CD8-positive, alpha-beta memory T cell (primary cell): ENCODE measurements around the gene IWS1. TPM values are rescaled to one million over a fixed set of nuclear protein-coding genes. Genes with fewer than 3 reads are reported as not detected.

ENCODE experiments used
- CTCF ChIA-PET: fragments of 350-600 bp; sonication (Branson Sonifier 250); formaldehyde crosslinking; loops from one replicate; lab custom pipeline; 2021; ENCODE audit warnings: antibody characterized with exemption; lab: Charles Lee
- POLR2A ChIA-PET: fragments of 350-600 bp; sonication (Branson Sonifier 250); formaldehyde crosslinking; loops from one replicate; lab custom pipeline; 2021; ENCODE audit warnings: antibody characterized with exemption; lab: Charles Lee
- DNase-seq, 5 donors: peaks; one replicate each; pipeline versions ENCODE4 v3.0.0 to v3.0.0-alpha.2; 2020 to 2022; ENCODE audit warnings: mixed read lengths in 1 of 5
- H3K27ac ChIP-seq: one replicate; pipeline ENCODE4 v1.7.0; 2013; ENCODE audit warnings: low read depth, mild to moderate bottlenecking, low read length, moderate library complexity
- H3K27me3 ChIP-seq: 2 replicates; pipeline ENCODE4 v1.7.0; 2013; ENCODE audit warnings: low read length, mild to moderate bottlenecking; ENCODE audit not compliant: insufficient read depth, poor library complexity, severe bottlenecking
- H3K36me3 ChIP-seq: 2 replicates; pipeline ENCODE4 v1.7.0; 2013; ENCODE audit warnings: mild to moderate bottlenecking, low read length, moderate library complexity; ENCODE audit not compliant: insufficient read depth
- H3K4me1 ChIP-seq: 2 replicates; pipeline ENCODE4 v1.7.0; 2013; ENCODE audit warnings: mild to moderate bottlenecking, low read length, moderate library complexity; ENCODE audit not compliant: insufficient read depth
- H3K4me3 ChIP-seq: 2 replicates; pipeline ENCODE4 v1.7.0; 2013; ENCODE audit warnings: mild to moderate bottlenecking, low read length
- H3K9me3 ChIP-seq: 2 replicates; pipeline ENCODE4 v1.7.0; 2013; ENCODE audit warnings: mild to moderate bottlenecking, low read length
- H3K27ac Mint-ChIP-seq, 8 donors: one replicate each; pipeline ENCODE4 v1.8.0; 2020 to 2021; ENCODE audit warnings: mixed read lengths in 8 of 8, mild to moderate bottlenecking in 6 of 8, inconsistent platforms in 3 of 8, moderate library complexity in 3 of 8
- H3K27me3 Mint-ChIP-seq, 2 donors: one replicate each; pipeline ENCODE4 v1.8.0; 2020 to 2021; ENCODE audit warnings: mixed read lengths in 2 of 2, mild to moderate bottlenecking in 1 of 2, moderate library complexity in 1 of 2
- H3K36me3 Mint-ChIP-seq, 3 donors: one replicate each; pipeline ENCODE4 v1.8.0; 2020 to 2021; ENCODE audit warnings: mixed read lengths in 3 of 3, inconsistent platforms in 1 of 3, mild to moderate bottlenecking in 1 of 3
- H3K4me1 Mint-ChIP-seq, 3 donors: one replicate each; pipeline ENCODE4 v1.8.0; 2020 to 2021; ENCODE audit warnings: mixed read lengths in 3 of 3, inconsistent platforms in 1 of 3, mild to moderate bottlenecking in 1 of 3
- H3K4me3 Mint-ChIP-seq, 7 donors: one replicate each; pipeline ENCODE4 v1.8.0; 2020 to 2021; ENCODE audit warnings: mixed read lengths in 7 of 7, mild to moderate bottlenecking in 6 of 7, moderate library complexity in 4 of 7, inconsistent platforms in 2 of 7
- H3K9me3 Mint-ChIP-seq, 5 donors: one replicate each; pipeline ENCODE4 v1.8.0; 2020 to 2022; ENCODE audit warnings: mixed read lengths in 5 of 5, mild to moderate bottlenecking in 3 of 5, moderate library complexity in 2 of 5, inconsistent platforms in 1 of 5
- polyA plus RNA-seq: library from polyadenylated mRNA; unstranded; fragments of 300-500 nt; fragmentation: Illumina TruSeq; gene quantifications from one replicate; pipeline ENCODE4 v1.2.3, GENCODE V29; 2021
- total RNA-seq, 2 experiments: library from RNA; stranded (reverse); gene quantifications; one replicate each; pipeline ENCODE4 v1.2.3, GENCODE V29; 2021

Gene IWS1
- total and polyA plus RNA-seq, 3 experiments from 2014 or later, result 33.1 to 53.7 (median 49.9) TPM

DNA sequence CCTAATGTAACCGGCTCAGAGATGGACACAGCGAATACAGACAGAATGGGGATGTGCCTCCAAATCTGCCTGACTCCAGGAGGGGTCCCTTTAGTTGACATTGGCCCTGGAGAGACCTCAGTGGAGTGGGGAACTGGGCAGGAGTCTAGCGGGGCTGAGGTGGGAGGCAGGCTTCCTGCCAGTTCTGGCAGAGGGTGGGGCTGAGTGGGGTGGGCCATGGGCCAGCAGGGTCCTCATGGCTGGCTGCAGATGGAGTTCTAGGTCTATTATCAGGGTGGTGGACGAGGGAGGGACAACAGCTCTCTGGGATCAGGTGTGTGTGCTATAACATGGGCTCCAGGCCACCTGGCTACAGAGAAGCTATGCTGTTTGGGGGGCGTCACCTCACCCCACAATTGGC lies 86.9 kb downstream of the IWS1 start:
- no peaks in the 10 kb centered on the region for H3K4me1 ChIP-seq
- no peak for DNase-seq
- H3K27me3 Mint-ChIP-seq, result peaks cover 0 to 3% of the 10 kb centered on the region in 2 donors
- no peak overlapping the region for H3K4me3 Mint-ChIP-seq
- H3K36me3 Mint-ChIP-seq, result peaks cover 0 to 16% (median 0%) of the 10 kb centered on the region in 3 donors
- no peak overlapping the region for H3K27ac Mint-ChIP-seq
- ChIA-PET CTCF (no interaction called here), POLR2A (no interaction called here)
- H3K9me3 Mint-ChIP-seq, result peaks cover 7 to 20% (median 18%) of the 10 kb centered on the region in 5 donors
- H3K4me1 Mint-ChIP-seq, result no peaks in the 10 kb centered on the region
- no peak overlapping the region for H3K4me3 ChIP-seq
- H3K36me3 ChIP-seq, result no peaks in the 10 kb centered on the region
- no peak overlapping the region for H3K27ac ChIP-seq
- H3K9me3 ChIP-seq, result no peaks in the 10 kb centered on the region
- no peaks in the 10 kb centered on the region for H3K27me3 ChIP-seq

DNA sequence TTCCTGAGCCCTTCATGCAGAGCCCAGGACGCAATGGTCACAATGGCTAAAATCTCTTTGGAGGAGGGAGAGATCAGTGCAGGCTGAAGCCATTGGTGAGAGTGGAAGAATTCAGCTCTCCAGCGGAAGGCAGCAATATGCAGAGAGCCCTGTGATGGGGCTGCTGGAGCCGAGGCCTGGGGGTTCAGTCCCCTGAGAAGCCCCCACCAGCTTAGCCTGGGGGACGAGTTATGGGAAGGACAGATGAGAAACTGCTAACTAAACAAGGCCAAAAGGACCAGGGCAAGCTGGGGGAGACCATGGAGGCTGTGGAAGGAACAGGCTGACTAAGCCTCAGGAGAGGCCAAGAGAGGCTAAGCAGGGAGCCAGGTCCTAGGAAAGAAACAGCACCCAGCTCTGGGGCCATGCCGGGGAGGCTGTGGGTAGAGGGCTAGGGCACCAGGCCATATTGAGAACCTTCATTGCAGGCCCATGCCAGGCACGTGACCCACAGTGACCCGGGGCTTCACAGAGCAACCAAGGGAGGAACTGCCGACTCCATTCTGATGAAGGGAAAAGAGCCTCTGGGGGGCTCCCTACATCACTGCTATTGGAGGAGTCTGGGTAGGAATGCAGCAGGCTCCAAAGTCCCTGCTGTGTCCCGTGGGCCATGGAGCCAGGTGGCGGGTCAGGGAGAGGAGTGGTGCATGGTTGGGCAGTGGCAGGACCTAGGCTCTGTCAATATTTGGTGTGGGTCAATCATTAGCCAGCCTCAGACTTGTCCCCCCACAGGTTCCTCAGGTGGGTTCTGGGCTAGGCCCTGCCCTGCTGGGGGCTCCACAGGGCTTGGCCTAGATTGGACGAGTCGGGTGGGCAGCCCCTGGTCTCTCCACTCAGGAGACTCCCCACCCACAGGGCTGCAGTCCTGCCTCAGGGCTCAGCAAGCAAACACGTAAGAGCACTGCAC lies 88.2 kb downstream of the IWS1 start:
- H3K4me3 Mint-ChIP-seq, result no peak overlapping the region
- peaks cover 0 to 3% of the 10 kb centered on the region in 2 donors for H3K27me3 Mint-ChIP-seq
- ChIA-PET CTCF (no interaction called here), POLR2A (no interaction called here)
- no peak for DNase-seq
- Histone ChIP-seq H3K27ac (no peak overlapping the region), H3K4me1 (no peaks in the 10 kb centered on the region), H3K4me3 (no peak overlapping the region), H3K36me3 (no peaks in the 10 kb centered on the region), H3K9me3 (no peaks in the 10 kb centered on the region), H3K27me3 (no peaks in the 10 kb centered on the region)
- no peaks in the 10 kb centered on the region for H3K4me1 Mint-ChIP-seq
- H3K27ac Mint-ChIP-seq, result no peak overlapping the region
- peaks cover 4 to 19% (median 12%) of the 10 kb centered on the region in 5 donors for H3K9me3 Mint-ChIP-seq
- H3K36me3 Mint-ChIP-seq, result peaks cover 0 to 16% (median 0%) of the 10 kb centered on the region in 3 donors

DNA sequence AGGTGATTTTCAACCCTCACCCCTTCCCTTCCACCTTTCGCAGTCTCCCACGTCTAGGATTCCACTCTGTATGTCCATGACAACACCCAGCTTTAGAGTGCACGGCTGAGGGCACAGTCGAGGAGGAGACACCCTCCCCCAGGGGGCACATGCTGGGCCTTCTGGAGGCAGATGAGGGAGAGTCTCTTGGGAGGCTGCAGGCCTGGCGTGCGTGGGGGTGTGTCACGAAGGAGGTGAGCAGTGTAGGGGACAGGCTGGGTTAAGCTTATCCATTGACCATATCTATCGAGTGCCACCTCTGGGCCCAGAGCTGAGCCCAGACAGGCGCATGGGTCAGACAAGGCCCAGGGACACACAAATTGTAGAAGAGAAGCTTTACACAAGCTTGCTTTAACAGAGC lies 89.2 kb downstream of the IWS1 start:
- peaks cover 0 to 14% (median 0%) of the 10 kb centered on the region in 3 donors for H3K36me3 Mint-ChIP-seq
- DNase-seq, result no peak
- peaks cover 0 to 3% of the 10 kb centered on the region in 2 donors for H3K27me3 Mint-ChIP-seq
- CTCF ChIA-PET, result interaction anchor here (1.7 kb wide), 1 partner anchor 42 kb away, joined by 4 read pairs; no protein-coding TSS in a partner anchor
- POLR2A ChIA-PET, result no interaction called here
- Histone ChIP-seq H3K36me3 (no peaks in the 10 kb centered on the region), H3K4me3 (no peak overlapping the region), H3K27me3 (no peaks in the 10 kb centered on the region), H3K27ac (no peak overlapping the region), H3K4me1 (no peaks in the 10 kb centered on the region), H3K9me3 (no peaks in the 10 kb centered on the region)
- no peak overlapping the region for H3K27ac Mint-ChIP-seq
- peaks cover 4 to 13% (median 10%) of the 10 kb centered on the region in 5 donors for H3K9me3 Mint-ChIP-seq
- H3K4me1 Mint-ChIP-seq, result no peaks in the 10 kb centered on the region
- no peak overlapping the region for H3K4me3 Mint-ChIP-seq

DNA sequence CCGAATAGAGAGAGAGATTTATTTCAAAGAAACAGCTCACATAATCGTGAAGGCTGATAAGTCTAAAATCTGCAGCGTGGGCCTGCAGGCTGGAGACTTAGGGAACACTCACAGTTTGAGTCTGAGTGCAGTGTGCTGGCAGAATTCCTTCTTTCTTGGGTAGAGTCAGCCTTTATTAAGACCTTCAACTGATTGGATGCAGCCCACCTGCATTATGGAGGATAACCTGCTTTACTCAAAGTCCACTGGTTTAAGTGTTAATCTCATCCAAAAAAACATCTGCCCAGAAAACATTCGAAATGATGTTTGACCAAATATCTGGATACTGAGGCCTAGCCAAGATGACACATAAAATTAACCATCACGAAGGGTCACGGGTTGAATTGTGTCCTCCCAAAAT lies 91.8 kb downstream of the IWS1 start:
- no peak overlapping the region for H3K27ac Mint-ChIP-seq
- Histone ChIP-seq H3K9me3 (no peaks in the 10 kb centered on the region), H3K4me1 (no peaks in the 10 kb centered on the region), H3K4me3 (no peak overlapping the region), H3K27ac (no peak overlapping the region), H3K27me3 (no peaks in the 10 kb centered on the region), H3K36me3 (no peaks in the 10 kb centered on the region)
- no peaks in the 10 kb centered on the region for H3K36me3 Mint-ChIP-seq
- no peak for DNase-seq
- CTCF ChIA-PET, result no interaction called here
- no peaks in the 10 kb centered on the region for H3K4me1 Mint-ChIP-seq
- POLR2A ChIA-PET, result no interaction called here
- peaks cover 0 to 3% (median 0%) of the 10 kb centered on the region in 5 donors for H3K9me3 Mint-ChIP-seq
- no peaks in the 10 kb centered on the region for H3K27me3 Mint-ChIP-seq
- no peak overlapping the region for H3K4me3 Mint-ChIP-seq

GRCh38 chr2:127431408-127432023 lies 94.8 kb downstream of the IWS1 start:
- Mint-ChIP-seq H3K27ac (no peak overlapping the region), H3K36me3 (no peaks in the 10 kb centered on the region), H3K27me3 (no peaks in the 10 kb centered on the region), H3K9me3 (no peaks in the 10 kb centered on the region), H3K4me1 (no peaks in the 10 kb centered on the region), H3K4me3 (no peak overlapping the region)
- H3K36me3 ChIP-seq, result no peaks in the 10 kb centered on the region
- DNase-seq, result no peak
- ChIA-PET POLR2A (no interaction called here), CTCF (no interaction called here)
- no peaks in the 10 kb centered on the region for H3K4me1 ChIP-seq
- no peaks in the 10 kb centered on the region for H3K9me3 ChIP-seq
- no peaks in the 10 kb centered on the region for H3K27me3 ChIP-seq
- H3K27ac ChIP-seq, result no peak overlapping the region
- H3K4me3 ChIP-seq, result no peak overlapping the region

Other genes starting within 250 kb of the IWS1 start
- gene ERCC3, start 232.3 kb downstream of the IWS1 start, total RNA-seq, result 10 to 100 TPM; 52.8 to 58.1 TPM
- 33.4 TPM for gene ERCC3, start 232.3 kb downstream of the IWS1 start, polyA plus RNA-seq
- 10 to 100 TPM; 55.9 to 57.7 TPM for gene MAP3K2, start 138.5 kb downstream of the IWS1 start, total RNA-seq
- gene MAP3K2, start 138.5 kb downstream of the IWS1 start, polyA plus RNA-seq, result 65.0 TPM
- gene PROC, start 108.1 kb downstream of the IWS1 start, total RNA-seq, result under 1 TPM in 1 of 2 experiments, not detected in 1; 0.13 TPM
- not detected for gene PROC, start 108.1 kb downstream of the IWS1 start, polyA plus RNA-seq
- gene MYO7B, start 9.2 kb upstream of the IWS1 start, total RNA-seq, result not detected
- not detected for gene MYO7B, start 9.2 kb upstream of the IWS1 start, polyA plus RNA-seq
- not detected for gene GPR17, start 119.7 kb upstream of the IWS1 start, total RNA-seq
- gene GPR17, start 119.7 kb upstream of the IWS1 start, polyA plus RNA-seq, result not detected
- gene LIMS2, start 149.0 kb upstream of the IWS1 start, total RNA-seq, result 1 to 10 TPM; 5.9 to 6.1 TPM
- 3.1 TPM for gene LIMS2, start 149.0 kb upstream of the IWS1 start, polyA plus RNA-seq
- 1 to 10 TPM; 4.6 to 5.5 TPM for gene SFT2D3, start 175.0 kb upstream of the IWS1 start, total RNA-seq
- 0.31 TPM for gene SFT2D3, start 175.0 kb upstream of the IWS1 start, polyA plus RNA-seq